ENCODE data around the gene OR14K1.
"Not testable (repeated sequence)": the region's sequence is repeated elsewhere in the genome, so short reads cannot be mapped to it uniquely, and the experiment has no call there.

The OR14K1 gene

DNA sequence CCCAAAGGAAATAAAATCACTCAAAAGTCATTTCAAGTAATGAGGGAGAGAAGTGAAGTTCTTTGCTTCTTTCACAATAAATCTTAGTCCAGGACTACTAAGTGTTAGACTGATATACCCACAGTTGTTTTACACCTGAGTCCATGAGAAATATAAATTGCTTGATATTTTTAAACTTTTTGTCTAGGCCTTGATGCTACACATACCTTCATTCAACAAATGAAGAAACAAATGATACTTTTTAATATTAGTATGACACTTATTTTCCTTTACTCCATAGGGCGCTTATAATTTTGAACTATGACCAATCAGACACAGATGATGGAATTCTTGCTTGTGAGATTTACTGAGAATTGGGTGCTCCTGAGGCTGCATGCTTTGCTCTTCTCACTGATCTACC lies at the start of gene OR14K1:
Gene OR14K1 (plus strand): TSS at position 301 of the 400 bp plus-strand sequence. CDS start 0 bp downstream, at position 301.
- no peak for DNase-seq (ENCODE audit: low read depth in 2 of 2)

- DNase-seq (ENCODE audit: low read depth in 2 of 2) = no peak
Measured at GRCh38 chr1:247701338-247701737, 37.1 kb upstream of the OR14K1 start.

GRCh38 chr1:247710681-247711080 lies 27.7 kb upstream of the OR14K1 start:
- not testable (repeated sequence) for DNase-seq (ENCODE audit: low read depth in 2 of 2)

DNA sequence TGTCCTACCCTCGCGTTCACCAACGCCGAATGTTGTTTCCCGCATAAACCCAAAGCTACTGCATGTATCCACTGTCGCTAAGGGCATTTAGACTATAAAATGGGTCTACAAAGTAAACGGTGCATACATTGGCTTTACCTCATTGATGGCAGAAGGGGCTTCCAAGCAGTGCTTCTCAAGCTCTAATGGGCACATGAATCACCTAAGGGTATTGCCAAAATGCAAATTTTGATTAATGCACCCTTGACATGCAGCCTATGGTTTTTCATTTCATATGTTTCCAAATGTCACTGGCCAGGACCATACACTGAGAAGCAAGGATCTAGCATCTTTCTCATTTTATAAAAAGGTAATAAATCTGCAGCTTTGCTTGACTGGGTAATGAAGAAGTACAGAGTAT lies 24.7 kb upstream of the OR14K1 start:
- no peak for DNase-seq (ENCODE audit: low read depth in 2 of 2)

DNA sequence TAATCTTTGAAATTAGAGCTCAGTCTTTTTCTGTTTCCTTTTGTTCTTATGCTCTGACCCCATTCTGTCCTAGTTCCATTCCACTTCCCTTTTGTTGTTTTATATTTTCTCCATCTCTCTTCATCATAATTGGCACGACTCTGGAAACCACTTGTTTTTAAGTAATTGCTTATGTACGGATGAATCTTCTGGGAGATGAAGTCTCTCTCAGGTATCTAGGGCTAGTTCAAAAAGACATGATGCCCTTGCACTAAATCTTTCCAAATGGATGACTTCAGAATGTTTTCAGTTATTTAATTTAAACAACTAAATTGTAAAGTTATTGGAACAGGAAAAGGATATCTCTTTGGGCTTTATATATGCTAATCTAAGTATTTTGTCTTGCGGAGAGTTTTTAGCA lies 21.9 kb upstream of the OR14K1 start, which contains the start of gene OR6F1:
Gene OR6F1 (minus strand): TSS at position 101 of the 400 bp plus-strand sequence. CDS start 3,891 bp downstream, outside the sequence.
- no peak for DNase-seq (ENCODE audit: low read depth in 2 of 2)

- no peak for DNase-seq (ENCODE audit: low read depth in 2 of 2)
Measured at GRCh38 chr1:247721222-247721621, 17.2 kb upstream of the OR14K1 start.

DNA sequence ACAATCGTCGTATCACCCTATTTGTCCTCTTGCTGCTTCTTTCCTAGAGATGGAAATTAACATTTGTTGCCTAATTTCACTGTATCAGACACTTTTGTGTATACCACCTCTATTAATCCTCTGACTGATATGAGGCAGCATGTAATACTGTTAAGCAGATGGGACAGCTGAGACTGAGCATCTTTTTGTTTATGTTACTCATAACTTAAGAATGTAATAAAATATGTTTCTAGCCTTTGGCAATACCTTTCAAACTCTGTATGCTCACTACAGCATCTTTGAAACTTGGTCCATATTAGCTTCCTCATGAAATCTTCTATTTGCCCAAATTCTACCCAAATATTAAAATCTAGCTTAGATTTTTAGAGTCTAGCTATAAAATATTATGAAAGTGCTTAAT lies 2.3 kb downstream of the OR14K1 start:
- DNase-seq (ENCODE audit: low read depth in 2 of 2) = no peak

DNA sequence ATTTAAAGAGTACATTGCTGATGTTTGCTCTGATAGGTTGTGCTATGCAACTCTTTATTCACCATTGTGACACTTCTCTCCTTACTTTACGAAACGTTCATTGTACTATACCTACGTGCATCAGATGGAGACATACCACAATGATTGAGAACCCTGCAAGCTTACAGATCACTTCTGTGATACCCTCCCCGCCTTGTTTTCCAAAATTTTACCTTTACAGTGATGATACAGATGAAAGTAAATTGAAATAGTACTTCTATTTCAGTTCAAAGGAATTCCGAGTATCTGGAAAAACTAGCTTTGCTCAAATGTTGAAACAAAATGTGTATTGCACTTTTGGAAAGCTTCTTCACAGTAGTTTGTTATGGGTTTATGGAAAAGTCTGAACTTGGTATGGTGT lies 3.3 kb downstream of the OR14K1 start:
- no peak for DNase-seq (ENCODE audit: low read depth in 2 of 2)

DNA sequence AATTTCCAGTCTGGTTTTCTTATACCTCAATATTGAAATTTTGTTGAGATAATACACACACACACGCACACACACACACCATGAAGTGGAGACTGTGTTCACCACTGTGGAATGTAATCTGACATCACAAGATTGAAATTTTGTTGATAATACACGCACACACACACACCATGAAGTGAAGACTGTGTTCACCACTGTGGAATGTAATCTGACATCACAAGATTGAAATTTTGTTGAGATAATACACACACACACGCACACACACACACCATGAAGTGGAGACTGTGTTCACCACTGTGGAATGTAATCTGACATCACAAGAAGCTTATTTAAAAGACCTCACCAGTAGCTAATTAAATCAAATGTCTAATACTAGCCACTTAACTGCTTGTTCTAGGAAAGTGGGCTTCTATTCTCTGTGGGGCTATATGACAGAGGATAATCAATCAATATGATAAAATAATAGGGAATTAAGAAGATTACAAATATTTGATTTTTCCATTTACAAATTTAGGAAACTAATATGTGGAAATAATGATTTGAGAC lies 3.9 kb downstream of the OR14K1 start:
- not testable (repeated sequence) for DNase-seq (ENCODE audit: low read depth in 2 of 2)

GRCh38 chr1:247746391-247746935 lies 8.0 kb downstream of the OR14K1 start:
- no peak for DNase-seq (ENCODE audit: low read depth in 2 of 2)

DNA sequence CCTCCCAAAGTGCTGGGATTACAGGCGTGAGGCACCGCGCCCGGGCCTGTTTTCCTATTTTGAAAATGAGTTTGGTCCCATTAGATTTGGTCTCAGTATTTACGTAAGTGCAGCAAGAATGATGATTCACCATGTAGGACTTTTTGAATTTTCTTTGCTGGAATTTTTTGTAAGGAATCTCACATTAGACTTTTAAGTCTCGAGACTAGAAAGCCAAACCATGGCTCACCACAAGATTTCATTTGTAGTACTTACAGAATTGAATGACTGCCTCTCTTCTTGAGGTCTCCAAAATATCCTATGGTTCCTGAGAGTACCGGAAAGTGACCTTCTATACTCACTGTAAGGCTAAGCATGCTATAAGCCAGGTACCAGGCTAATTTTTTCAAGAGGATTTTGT lies 9.2 kb downstream of the OR14K1 start:
- no peak for DNase-seq (ENCODE audit: low read depth in 2 of 2)

DNA sequence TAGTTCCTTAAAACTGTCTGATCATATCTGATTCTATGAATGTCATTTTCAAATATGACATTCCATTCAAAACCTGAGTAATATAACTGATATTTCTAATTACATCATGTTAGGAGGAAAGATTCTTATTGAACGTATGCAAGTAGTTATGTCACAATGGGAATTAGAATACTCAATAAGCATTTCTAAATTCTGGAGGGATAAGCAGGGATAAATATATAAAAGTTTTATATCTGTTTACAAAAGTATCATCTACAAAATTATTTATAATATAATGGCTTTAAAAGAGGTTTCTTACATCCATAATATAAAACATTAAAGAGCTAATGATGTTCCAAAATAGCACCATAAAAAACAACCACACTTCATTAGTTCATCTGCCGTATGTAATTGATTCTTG lies 9.6 kb downstream of the OR14K1 start, which contains the start of gene OR14A2:
Gene OR14A2 (minus strand): TSS at position 101 of the 400 bp plus-strand sequence.
- no peak for DNase-seq (ENCODE audit: low read depth in 2 of 2)

DNA sequence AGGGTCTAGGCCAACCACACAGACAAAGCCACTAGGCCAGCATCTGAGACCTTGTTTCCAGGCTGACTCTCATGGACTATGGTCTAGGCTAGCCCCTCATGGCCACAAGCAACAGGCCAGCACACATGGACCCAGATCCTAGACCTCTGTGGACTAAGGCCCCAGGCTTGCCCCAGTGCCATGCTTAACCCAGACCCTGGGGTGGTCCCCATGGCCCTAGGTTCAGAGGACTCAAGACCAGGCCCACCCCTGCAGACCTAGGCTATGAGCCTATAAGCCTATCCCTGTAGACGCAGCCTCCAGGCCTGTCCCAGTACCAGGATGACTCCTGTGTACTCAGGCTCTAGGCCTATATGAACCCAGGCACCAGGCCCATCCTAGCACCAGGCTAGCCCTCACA lies 11.5 kb downstream of the OR14K1 start:
- no peak for DNase-seq (ENCODE audit: low read depth in 2 of 2)

- DNase-seq (ENCODE audit: low read depth in 2 of 2) = not testable (repeated sequence)
Measured at GRCh38 chr1:247754311-247754710, 15.9 kb downstream of the OR14K1 start.

- no peak for DNase-seq (ENCODE audit: low read depth in 2 of 2)
Measured at GRCh38 chr1:247760456-247760855, 22.0 kb downstream of the OR14K1 start, which contains the start of gene OR1C1. Gene OR1C1, minus strand, starts transcription at chr1:247760556. Its CDS starts 2,150 bp downstream, at chr1:247758406.

- no peak for DNase-seq (ENCODE audit: low read depth in 2 of 2)
Measured at GRCh38 chr1:247769603-247770002, 31.2 kb downstream of the OR14K1 start.
